ENCODE data around the gene SORCS1. TPM values are rescaled to one million over a fixed set of nuclear protein-coding genes. Genes with fewer than 3 reads are reported as not detected.

The SORCS1 gene
- total RNA-seq, 1 experiment from 2014 or later = 1.7 TPM

GRCh38 chr10:106873770-106874603 lies 290.5 kb downstream of the SORCS1 start:
- H3K4me3 Mint-ChIP-seq = no peak overlapping the region
- H4K91ac ChIP-seq (ENCODE audit: insufficient read length, low read depth, low read length) = no peak overlapping the region
- H3K27ac ChIP-seq (ENCODE audit: insufficient read length, low read depth, low read length) = no peak overlapping the region
- no peak overlapping the region for H3K4ac ChIP-seq (ENCODE audit: low read depth, low read length)
- H4K8ac ChIP-seq (replicated peaks; ENCODE audit: insufficient read length, low read depth, low read length) = no peak overlapping the region
- H3K79me1 ChIP-seq (ENCODE audit: insufficient read depth, low read depth, low read length, poor library complexity, severe bottlenecking) = no peaks in the 10 kb centered on the region
- H3K23ac ChIP-seq (ENCODE audit: insufficient read length, low read depth, low read length) = no peak overlapping the region
- no peak overlapping the region for H2AFZ ChIP-seq (ENCODE audit: low read length)
- no peak overlapping the region for H2BK15ac ChIP-seq (ENCODE audit: low read depth, low read length)
- no peaks in the 10 kb centered on the region for H3K9me3 ChIP-seq (ENCODE audit: control insufficient read depth, low read depth, low read length)
- H3K36me3 Mint-ChIP-seq (ENCODE audit: insufficient read depth in 1 of 3, low read depth in 3 of 3) = peaks cover 0 to 5% (median 0%) of the 10 kb centered on the region in 3 experiments; a peak in 3 of 7 replicates
- no peak overlapping the region for H3K27ac Mint-ChIP-seq
- H3K4me1 ChIP-seq (ENCODE audit: insufficient read depth, low read length) = no peaks in the 10 kb centered on the region
- H2BK5ac ChIP-seq (ENCODE audit: insufficient read length, low read length) = no peak overlapping the region
- 100% methylated on average over 1 of the region's 5 CpGs for WGBS (ENCODE audit: extremely low coverage, insufficient read length, low lambda C conversion rate)
- H3K9ac ChIP-seq (ENCODE audit: extremely low read depth, insufficient read length, low read length) = no peak overlapping the region
- peaks cover 5 to 14% of the 10 kb centered on the region in 2 experiments for H3K4me1 Mint-ChIP-seq
- no peaks in the 10 kb centered on the region for H3K23me2 ChIP-seq (ENCODE audit: insufficient read length, low read depth, low read length, poor library complexity, severe bottlenecking)
- TF ChIP-seq CTCF (conservative IDR thresholded peaks at IDR 0.05) = no peak
- no peak overlapping the region for H3K4me2 ChIP-seq (ENCODE audit: insufficient read depth, insufficient read length, low read length)
- no peak overlapping the region for H2BK20ac ChIP-seq (ENCODE audit: low read depth, low read length, poor library complexity, severe bottlenecking)
- no peak overlapping the region for H3T11ph ChIP-seq (ENCODE audit: low read length)
- no peaks in the 10 kb centered on the region for H4K20me1 ChIP-seq (ENCODE audit: control insufficient read depth, insufficient read depth, insufficient read length)
- DNase-seq = no peak
- H3K14ac ChIP-seq (ENCODE audit: insufficient read depth, low read length) = no peak overlapping the region
- H3K27me3 Mint-ChIP-seq (ENCODE audit: low read depth) = no peaks in the 10 kb centered on the region; the same call in 1 of the 2 replicates
- H2BK12ac ChIP-seq (ENCODE audit: insufficient read length, low read depth, low read length) = no peak overlapping the region
- H3K79me2 ChIP-seq (ENCODE audit: insufficient read depth, low read length) = no peaks in the 10 kb centered on the region
- no peak overlapping the region for H2AK5ac ChIP-seq (ENCODE audit: insufficient read length, low read length)
- no peaks in the 10 kb centered on the region for H3K27me3 ChIP-seq (ENCODE audit: insufficient read depth, low read length)
- H3K56ac ChIP-seq (ENCODE audit: insufficient read length, low read depth, low read length) = no peak overlapping the region
- no peak overlapping the region for H4K5ac ChIP-seq (ENCODE audit: insufficient read length, low read depth, low read length)
- no peak overlapping the region for H2BK120ac ChIP-seq (ENCODE audit: low read depth, low read length, poor library complexity, severe bottlenecking)
- H3K18ac ChIP-seq (ENCODE audit: insufficient read length, low read depth, low read length) = no peak overlapping the region
- peaks cover 8 to 9% of the 10 kb centered on the region in 2 experiments for H3K9me3 Mint-ChIP-seq

All from H9 (cell line).